Retinal pigment epithelial cell (primary cell): ENCODE results near the gene SH3PXD2B.

Experiments used
- DNase-seq: peaks from one replicate; pipeline ENCODE4 v3.0.0-alpha.2; 2010; ENCODE audit warnings: low read depth
- H3K4me3 ChIP-seq: 2 replicates; pipeline ENCODE4 v1.5.1; 2011; ENCODE audit warnings: mild to moderate bottlenecking, low read length, control low read depth, moderate library complexity
- TF ChIP-seq, protein P1 (sequence below): conservative IDR thresholded peaks from 2 replicates; pipeline ENCODE4 v1.5.1; 2011; ENCODE audit warnings: low read depth, low read length, control low read depth, inconsistent platforms

The SH3PXD2B gene

DNA sequence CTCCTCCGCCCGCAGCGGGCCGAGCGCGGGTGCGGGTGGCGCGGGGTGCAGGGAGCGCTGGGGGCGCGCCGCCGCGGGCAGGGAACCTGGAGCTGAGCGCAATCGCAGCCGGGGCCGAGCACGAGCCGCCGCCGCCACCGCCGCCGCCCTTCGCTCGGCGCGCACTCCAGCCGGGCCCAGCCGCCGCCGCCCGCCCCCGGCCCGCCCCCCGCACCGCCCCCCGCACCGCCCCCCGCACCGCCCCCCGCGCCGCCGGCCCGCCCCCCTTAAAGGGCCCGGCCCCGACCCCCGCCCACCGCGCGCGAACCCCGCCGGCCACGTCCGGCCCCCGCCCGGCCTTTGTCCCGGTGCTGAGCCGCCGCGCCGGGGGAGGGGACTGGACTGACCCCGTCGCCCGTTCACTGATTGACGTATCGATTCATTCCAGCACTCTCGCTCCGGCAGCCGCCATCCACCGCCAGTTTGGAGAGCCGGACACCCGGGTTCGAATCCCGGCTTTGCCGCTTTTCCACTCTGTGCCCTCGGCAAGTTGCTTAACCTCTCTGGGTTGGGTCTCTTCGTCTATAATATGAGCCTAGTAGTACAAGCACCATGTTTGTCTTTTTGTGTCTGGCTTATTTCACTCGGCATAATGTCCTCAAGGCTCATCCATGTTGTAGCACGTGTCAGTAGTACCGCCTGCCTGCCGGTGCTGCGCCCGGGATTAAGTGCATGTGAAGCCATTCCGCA lies at the start of gene SH3PXD2B:
SH3PXD2B (minus strand) TSS at position 168 of the 729 bp plus-strand sequence. CDS start 173 bp downstream, outside the sequence.
- TF ChIP-seq, protein P1, sequence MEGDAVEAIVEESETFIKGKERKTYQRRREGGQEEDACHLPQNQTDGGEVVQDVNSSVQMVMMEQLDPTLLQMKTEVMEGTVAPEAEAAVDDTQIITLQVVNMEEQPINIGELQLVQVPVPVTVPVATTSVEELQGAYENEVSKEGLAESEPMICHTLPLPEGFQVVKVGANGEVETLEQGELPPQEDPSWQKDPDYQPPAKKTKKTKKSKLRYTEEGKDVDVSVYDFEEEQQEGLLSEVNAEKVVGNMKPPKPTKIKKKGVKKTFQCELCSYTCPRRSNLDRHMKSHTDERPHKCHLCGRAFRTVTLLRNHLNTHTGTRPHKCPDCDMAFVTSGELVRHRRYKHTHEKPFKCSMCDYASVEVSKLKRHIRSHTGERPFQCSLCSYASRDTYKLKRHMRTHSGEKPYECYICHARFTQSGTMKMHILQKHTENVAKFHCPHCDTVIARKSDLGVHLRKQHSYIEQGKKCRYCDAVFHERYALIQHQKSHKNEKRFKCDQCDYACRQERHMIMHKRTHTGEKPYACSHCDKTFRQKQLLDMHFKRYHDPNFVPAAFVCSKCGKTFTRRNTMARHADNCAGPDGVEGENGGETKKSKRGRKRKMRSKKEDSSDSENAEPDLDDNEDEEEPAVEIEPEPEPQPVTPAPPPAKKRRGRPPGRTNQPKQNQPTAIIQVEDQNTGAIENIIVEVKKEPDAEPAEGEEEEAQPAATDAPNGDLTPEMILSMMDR: no peak
- H3K4me3 ChIP-seq: peak within 1 kb of the TSS; percentile 81
- no peak for DNase-seq

DNA sequence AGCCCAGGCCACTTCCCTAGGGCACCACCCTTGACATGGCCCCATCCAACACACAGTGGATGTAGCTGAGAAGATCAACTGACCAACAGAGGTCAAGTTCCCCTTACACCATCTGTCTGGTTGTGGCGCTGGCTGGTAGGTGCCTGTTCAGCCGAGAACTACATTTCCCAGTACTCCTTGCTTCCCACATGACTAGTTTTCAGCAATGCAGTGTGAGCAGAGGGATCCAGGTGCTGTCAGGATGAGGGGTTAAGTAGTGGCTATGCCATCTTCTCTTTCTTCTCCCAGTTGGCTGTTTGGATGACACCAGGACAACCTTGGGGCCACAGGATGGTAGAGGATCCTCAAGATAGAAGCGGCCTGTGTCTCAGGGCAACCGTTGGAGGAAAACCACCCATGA lies 48.6 kb upstream of the SH3PXD2B start:
- no peak overlapping the region for H3K4me3 ChIP-seq
- DNase-seq: no peak
- TF ChIP-seq, protein P1: no peak

DNA sequence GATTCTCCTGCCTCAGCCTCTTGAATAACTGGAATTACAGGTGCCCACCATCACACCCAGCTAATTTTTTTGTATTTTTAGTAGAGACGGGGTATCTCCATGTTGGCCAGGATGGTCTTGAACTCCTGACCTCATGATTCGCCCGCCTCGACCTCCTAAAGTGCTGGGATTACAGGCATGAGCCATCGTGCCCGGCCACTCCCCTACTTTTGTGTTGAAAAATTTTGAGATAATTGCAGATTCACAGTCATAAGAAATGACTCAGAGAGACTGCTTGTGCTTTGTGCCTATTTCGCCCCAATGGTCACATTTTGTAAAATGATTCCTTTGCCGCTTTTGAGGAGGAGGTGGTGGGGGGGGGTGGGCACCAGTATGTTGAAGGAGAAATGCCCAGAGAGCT lies 48.1 kb upstream of the SH3PXD2B start:
- TF ChIP-seq, protein P1: no peak
- DNase-seq: no peak
- H3K4me3 ChIP-seq: no peak overlapping the region

DNA sequence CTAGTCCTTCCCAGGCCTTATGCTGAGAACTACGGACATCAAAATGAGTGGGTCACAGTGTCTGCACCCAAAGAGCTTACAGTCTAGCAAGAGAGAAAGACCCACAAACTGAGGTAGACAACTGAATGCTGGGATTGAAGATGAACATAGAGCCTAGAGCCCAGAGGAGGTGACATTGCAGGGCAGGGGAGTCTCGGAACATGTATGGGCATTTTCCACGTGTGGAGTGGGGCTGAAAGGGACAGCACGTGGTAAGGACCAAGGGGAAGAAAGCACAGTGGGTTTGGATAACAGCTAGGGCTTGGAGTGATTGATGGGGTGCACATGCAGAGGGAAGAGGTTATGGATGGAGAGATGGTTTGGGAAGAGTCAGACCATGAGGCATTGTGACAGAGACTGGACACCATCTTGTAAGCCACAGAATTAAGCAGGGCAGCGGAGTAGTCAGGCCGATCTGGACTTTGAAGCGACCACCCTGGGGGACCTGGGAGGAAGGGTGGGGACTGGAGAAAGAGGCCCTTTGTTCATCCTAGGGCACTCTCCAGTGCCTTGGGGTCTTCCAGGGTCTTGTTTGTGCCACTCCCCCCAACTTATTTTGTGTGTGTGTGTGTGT lies 47.5 kb upstream of the SH3PXD2B start:
- no peak overlapping the region for H3K4me3 ChIP-seq
- TF ChIP-seq, protein P1: no peak
- no peak for DNase-seq

DNA sequence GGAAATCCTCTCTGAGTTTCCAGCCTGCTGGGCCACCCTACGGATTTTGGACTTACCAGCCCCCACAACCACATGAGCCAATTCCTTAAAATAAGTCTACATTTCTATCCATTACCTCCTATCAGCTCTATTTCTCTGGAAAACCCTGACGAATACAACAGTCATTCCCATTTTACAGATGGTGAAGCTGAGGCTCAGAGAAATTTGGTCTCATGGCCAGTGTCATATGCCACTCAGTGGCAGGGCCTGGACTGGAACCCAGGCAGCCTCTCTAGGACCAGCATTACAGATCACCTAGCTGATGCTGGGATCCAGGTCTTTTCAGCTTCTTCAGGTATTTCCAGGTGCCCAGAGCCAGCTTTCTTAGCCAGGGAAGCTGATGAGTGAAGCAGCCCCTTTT lies 45.0 kb upstream of the SH3PXD2B start:
- no peak overlapping the region for H3K4me3 ChIP-seq
- no peak for DNase-seq
- TF ChIP-seq, protein P1: no peak

DNA sequence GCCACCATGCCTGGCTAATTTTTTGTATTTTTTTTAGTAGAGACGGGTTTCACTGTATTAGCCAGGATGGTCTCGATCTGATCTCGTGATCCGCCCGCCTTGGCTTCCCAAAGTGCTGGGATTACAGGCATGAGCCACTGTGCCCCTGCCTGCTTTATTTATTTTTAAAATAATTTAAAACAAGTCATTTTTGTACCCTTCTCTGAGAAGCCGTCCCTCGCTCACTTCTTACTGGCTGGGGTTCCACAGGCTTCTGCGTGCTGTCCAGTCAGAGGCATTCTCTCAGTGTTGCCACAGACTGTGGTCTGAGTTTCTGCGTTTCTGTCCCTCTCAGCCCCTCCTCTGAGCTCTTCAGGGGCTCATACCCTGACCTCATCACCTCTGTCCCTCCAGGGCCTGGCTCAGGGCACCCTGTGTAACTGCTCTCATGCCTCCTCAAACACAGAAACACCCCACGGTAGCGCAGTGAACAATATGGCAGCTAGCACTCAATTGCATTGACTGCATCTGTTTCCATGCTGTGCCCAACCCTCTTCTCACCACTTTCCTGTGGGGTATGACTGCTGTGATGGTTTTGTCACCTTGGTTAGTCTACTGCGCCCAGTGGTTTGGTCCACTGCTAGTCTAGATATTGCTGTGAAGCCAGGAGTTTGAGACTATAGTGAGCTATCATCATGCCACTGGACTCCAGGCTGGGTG lies 44.3 kb upstream of the SH3PXD2B start:
- no peak for DNase-seq
- TF ChIP-seq, protein P1: no peak
- H3K4me3 ChIP-seq: no peak overlapping the region
